Neural cell (in vitro differentiated cells): ENCODE measurements around the gene HDGFL2. TPM values are rescaled to one million over a fixed set of nuclear protein-coding genes. Genes with fewer than 3 reads are reported as not detected.

Experiments
- H2AFZ ChIP-seq: fragments of 200-600, 300-800 bp; sonication (generic), shearing (Covaris generic); 2 replicates; pipeline ENCODE4 v1.6.0; 2014; ENCODE audit warnings: low read depth, mild to moderate bottlenecking, antibody characterized with exemption, low read length, moderate library complexity
- H3F3A ChIP-seq: fragments of 200-600 bp; shearing (Covaris generic); 2 replicates; pipeline ENCODE4 v1.6.1; 2016; ENCODE audit warnings: mild to moderate bottlenecking, moderate library complexity, mixed read lengths, antibody characterized with exemption, low read length; ENCODE audit not compliant: insufficient read depth, poor library complexity, severe bottlenecking
- H3K27ac ChIP-seq: fragments of 200-600, 300-800 bp; sonication (generic), shearing (Covaris generic); 2 replicates; pipeline ENCODE4 v1.5.1; 2014; ENCODE audit warnings: mild to moderate bottlenecking, low read length, moderate library complexity
- H3K27me3 ChIP-seq: fragments of 300-800, 200-600 bp; sonication (generic), shearing (Covaris generic); 2 replicates; pipeline ENCODE4 v1.6.0; 2014; ENCODE audit warnings: mild to moderate bottlenecking, low read depth, low read length, moderate library complexity; ENCODE audit not compliant: insufficient read depth
- H3K36me3 ChIP-seq: fragments of 300-800, 200-600 bp; sonication (generic), shearing (Covaris generic); 2 replicates; pipeline ENCODE4 v1.5.1; 2014; ENCODE audit warnings: mild to moderate bottlenecking, antibody characterized with exemption, low read length, moderate library complexity; ENCODE audit not compliant: insufficient read depth
- H3K4me2 ChIP-seq: fragments of 300-800, 200-600 bp; sonication (generic), shearing (Covaris generic); 2 replicates; pipeline ENCODE4 v1.6.0; 2014; ENCODE audit warnings: mild to moderate bottlenecking, low read length
- H3K4me3 ChIP-seq: fragments of 300-800, 200-600 bp; sonication (generic), shearing (Covaris generic); 2 replicates; pipeline ENCODE4 v1.5.1; 2014; ENCODE audit warnings: mild to moderate bottlenecking, low read length, moderate library complexity
- H3K79me2 ChIP-seq: fragments of 200-600 bp; shearing (Covaris generic); replicated peaks from 2 replicates; pipeline ENCODE4 v1.6.0; 2014; ENCODE audit warnings: mild to moderate bottlenecking, low read length, moderate library complexity; ENCODE audit not compliant: insufficient read depth
- H3K9ac ChIP-seq: fragments of 300-800, 200-600 bp; sonication (generic), shearing (Covaris generic); 2 replicates; pipeline ENCODE4 v1.6.1; 2016; ENCODE audit warnings: mild to moderate bottlenecking, low read length, mixed read lengths
- H3K9me2 ChIP-seq: fragments of 200-600 bp; shearing (Covaris generic); 2 replicates; pipeline ENCODE4 v1.6.1; 2016; ENCODE audit warnings: mild to moderate bottlenecking, low read length, mixed read lengths; ENCODE audit not compliant: insufficient read depth
- H3K9me3 ChIP-seq: fragments of 200-600, 300-800 bp; sonication (generic), shearing (Covaris generic); 2 replicates; pipeline ENCODE4 v1.6.1; 2016; ENCODE audit warnings: mild to moderate bottlenecking, mixed run types, low read length, moderate library complexity, mixed read lengths
- H4K20me1 ChIP-seq: fragments of 200-600 bp; shearing (Covaris generic); 2 replicates; pipeline ENCODE4 v1.6.1; 2016; ENCODE audit warnings: mild to moderate bottlenecking, mixed run types; ENCODE audit not compliant: insufficient read depth
- EP300 ChIP-seq: fragments of 450-650 bp; conservative IDR thresholded peaks from 2 replicates; pipeline ENCODE4 v1.6.1; 2014; ENCODE audit warnings: antibody characterized with exemption, mild to moderate bottlenecking, moderate library complexity; ENCODE audit not compliant: poor library complexity, severe bottlenecking
- EZH2 ChIP-seq: fragments of 200-600, 300-800 bp; shearing (Covaris generic), sonication (generic); IDR thresholded peaks from 2 replicates; pipeline ENCODE4 v1.6.1; 2014; ENCODE audit warnings: antibody characterized with exemption, low read length, borderline replicate concordance, mild to moderate bottlenecking; ENCODE audit not compliant: insufficient read depth, poor library complexity, severe bottlenecking
- MXI1 ChIP-seq: fragments of 450-650 bp; conservative IDR thresholded peaks from 2 replicates; pipeline ENCODE4 v1.6.1; 2014; ENCODE audit warnings: antibody characterized with exemption, mild to moderate bottlenecking; ENCODE audit not compliant: poor library complexity, severe bottlenecking
- POLR2AphosphoS5 ChIP-seq: IDR thresholded peaks from 2 replicates; pipeline ENCODE4 v1.6.1; 2012
- RAD21 ChIP-seq: fragments of 450-650 bp; conservative IDR thresholded peaks from 2 replicates; pipeline ENCODE4 v1.6.1; 2014; ENCODE audit warnings: antibody characterized with exemption, mild to moderate bottlenecking, moderate library complexity
- SMC3 ChIP-seq: fragments of 450-650 bp; conservative IDR thresholded peaks from 2 replicates; pipeline ENCODE4 v1.6.1; 2014; ENCODE audit warnings: antibody characterized with exemption, mild to moderate bottlenecking, moderate library complexity; ENCODE audit not compliant: poor library complexity
- TAF1 ChIP-seq: IDR thresholded peaks from 2 replicates; pipeline ENCODE4 v1.6.1; 2012; ENCODE audit warnings: low read depth
- polyA plus RNA-seq: library from polyadenylated mRNA; depleted of rRNA; stranded (reverse); fragments of >200 nt; gene quantifications from 2 replicates; pipeline ENCODE4 v1.2.3, GENCODE V29; 2014
- TF ChIP-seq, protein P1 (sequence below): IDR thresholded peaks from 2 replicates; pipeline ENCODE4 v1.6.1; 2012; ENCODE audit warnings: borderline replicate concordance
- TF ChIP-seq, protein P2 (sequence below): fragments of 450-650 bp; IDR thresholded peaks from 2 replicates; pipeline ENCODE4 v1.5.1; 2014; ENCODE audit warnings: antibody characterized with exemption, mild to moderate bottlenecking, moderate library complexity; ENCODE audit not compliant: poor library complexity, severe bottlenecking

HDGFL2 gene
- polyA plus RNA-seq, 1 donor from 2014 or later = 79.7 TPM

DNA sequence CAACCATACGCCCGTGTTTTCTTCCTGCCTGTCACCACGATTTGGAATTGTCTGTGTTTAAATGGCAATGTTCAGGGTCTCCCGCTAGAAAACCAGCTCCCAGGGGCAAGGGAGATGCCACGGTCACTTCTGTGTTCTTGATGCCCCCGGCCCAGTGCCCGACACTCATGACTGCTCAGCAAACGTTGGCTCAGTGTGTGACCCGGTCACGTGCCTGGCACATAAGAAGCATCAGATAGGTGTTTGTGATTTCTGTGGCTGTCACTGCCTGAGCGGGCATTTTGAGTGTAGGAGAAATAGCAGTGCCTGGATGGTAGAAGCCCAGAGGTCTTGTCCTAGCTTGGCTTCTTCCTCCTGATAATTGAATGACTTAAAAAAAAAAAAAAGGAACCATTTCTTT lies 15.5 kb downstream of the HDGFL2 start:
- Histone ChIP-seq H3K79me2 (no peaks in the 10 kb centered on the region), H3K9me2 (no peaks in the 10 kb centered on the region), H4K20me1 (no peaks in the 10 kb centered on the region), H3K27me3 (no peaks in the 10 kb centered on the region), H2AFZ (no peak overlapping the region), H3K9me3 (no peaks in the 10 kb centered on the region), H3K27ac (no peak overlapping the region), H3K4me3 (no peak overlapping the region), H3F3A (no peaks in the 10 kb centered on the region), H3K36me3 (no peaks in the 10 kb centered on the region), H3K4me2 (no peak overlapping the region), H3K9ac (no peak overlapping the region)
- no peak for TF ChIP-seq TAF1
- TF ChIP-seq, protein P1, sequence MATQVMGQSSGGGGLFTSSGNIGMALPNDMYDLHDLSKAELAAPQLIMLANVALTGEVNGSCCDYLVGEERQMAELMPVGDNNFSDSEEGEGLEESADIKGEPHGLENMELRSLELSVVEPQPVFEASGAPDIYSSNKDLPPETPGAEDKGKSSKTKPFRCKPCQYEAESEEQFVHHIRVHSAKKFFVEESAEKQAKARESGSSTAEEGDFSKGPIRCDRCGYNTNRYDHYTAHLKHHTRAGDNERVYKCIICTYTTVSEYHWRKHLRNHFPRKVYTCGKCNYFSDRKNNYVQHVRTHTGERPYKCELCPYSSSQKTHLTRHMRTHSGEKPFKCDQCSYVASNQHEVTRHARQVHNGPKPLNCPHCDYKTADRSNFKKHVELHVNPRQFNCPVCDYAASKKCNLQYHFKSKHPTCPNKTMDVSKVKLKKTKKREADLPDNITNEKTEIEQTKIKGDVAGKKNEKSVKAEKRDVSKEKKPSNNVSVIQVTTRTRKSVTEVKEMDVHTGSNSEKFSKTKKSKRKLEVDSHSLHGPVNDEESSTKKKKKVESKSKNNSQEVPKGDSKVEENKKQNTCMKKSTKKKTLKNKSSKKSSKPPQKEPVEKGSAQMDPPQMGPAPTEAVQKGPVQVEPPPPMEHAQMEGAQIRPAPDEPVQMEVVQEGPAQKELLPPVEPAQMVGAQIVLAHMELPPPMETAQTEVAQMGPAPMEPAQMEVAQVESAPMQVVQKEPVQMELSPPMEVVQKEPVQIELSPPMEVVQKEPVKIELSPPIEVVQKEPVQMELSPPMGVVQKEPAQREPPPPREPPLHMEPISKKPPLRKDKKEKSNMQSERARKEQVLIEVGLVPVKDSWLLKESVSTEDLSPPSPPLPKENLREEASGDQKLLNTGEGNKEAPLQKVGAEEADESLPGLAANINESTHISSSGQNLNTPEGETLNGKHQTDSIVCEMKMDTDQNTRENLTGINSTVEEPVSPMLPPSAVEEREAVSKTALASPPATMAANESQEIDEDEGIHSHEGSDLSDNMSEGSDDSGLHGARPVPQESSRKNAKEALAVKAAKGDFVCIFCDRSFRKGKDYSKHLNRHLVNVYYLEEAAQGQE = no peak
- TF ChIP-seq, protein P2, sequence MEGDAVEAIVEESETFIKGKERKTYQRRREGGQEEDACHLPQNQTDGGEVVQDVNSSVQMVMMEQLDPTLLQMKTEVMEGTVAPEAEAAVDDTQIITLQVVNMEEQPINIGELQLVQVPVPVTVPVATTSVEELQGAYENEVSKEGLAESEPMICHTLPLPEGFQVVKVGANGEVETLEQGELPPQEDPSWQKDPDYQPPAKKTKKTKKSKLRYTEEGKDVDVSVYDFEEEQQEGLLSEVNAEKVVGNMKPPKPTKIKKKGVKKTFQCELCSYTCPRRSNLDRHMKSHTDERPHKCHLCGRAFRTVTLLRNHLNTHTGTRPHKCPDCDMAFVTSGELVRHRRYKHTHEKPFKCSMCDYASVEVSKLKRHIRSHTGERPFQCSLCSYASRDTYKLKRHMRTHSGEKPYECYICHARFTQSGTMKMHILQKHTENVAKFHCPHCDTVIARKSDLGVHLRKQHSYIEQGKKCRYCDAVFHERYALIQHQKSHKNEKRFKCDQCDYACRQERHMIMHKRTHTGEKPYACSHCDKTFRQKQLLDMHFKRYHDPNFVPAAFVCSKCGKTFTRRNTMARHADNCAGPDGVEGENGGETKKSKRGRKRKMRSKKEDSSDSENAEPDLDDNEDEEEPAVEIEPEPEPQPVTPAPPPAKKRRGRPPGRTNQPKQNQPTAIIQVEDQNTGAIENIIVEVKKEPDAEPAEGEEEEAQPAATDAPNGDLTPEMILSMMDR = no peak
- TF ChIP-seq SMC3 = no peak
- TF ChIP-seq EP300 = no peak
- TF ChIP-seq RAD21 = no peak
- TF ChIP-seq MXI1 = no peak
- no peak for TF ChIP-seq EZH2
- TF ChIP-seq POLR2AphosphoS5 = no peak

DNA sequence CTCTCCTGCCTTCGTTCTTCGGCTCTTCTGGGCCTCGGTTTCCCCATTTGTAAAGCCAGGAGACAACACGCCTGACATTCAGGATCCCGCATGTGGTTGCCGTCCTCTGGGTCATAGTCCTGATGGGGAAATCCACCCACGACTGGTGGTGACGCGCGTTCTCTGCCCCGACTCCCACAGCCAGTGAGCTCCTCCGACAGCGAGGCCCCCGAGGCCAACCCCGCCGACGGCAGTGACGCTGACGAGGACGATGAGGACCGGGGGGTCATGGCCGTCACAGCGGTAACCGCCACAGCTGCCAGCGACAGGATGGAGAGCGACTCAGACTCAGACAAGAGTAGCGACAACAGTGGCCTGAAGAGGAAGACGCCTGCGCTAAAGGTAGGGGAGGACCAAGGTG lies 16.4 kb downstream of the HDGFL2 start:
- no peak overlapping the region for H3K4me3 ChIP-seq
- no peak overlapping the region for H2AFZ ChIP-seq
- H3K27me3 ChIP-seq = no peaks in the 10 kb centered on the region
- TF ChIP-seq POLR2AphosphoS5 = no peak
- TF ChIP-seq, protein P1 = no peak
- no peak for TF ChIP-seq EZH2
- TF ChIP-seq MXI1 = no peak
- TF ChIP-seq, protein P2 = no peak
- TF ChIP-seq RAD21 = no peak
- no peak for TF ChIP-seq EP300
- no peak for TF ChIP-seq SMC3
- no peak for TF ChIP-seq TAF1
- no peaks in the 10 kb centered on the region for H3K36me3 ChIP-seq
- H3K9me3 ChIP-seq = no peaks in the 10 kb centered on the region
- H3K9me2 ChIP-seq = no peaks in the 10 kb centered on the region
- no peak overlapping the region for H3K4me2 ChIP-seq
- no peaks in the 10 kb centered on the region for H3K79me2 ChIP-seq
- no peak overlapping the region for H3K9ac ChIP-seq
- H3F3A ChIP-seq = no peaks in the 10 kb centered on the region
- H3K27ac ChIP-seq = no peak overlapping the region
- no peaks in the 10 kb centered on the region for H4K20me1 ChIP-seq
